Trophoblast cell (in vitro differentiated cells and primary cell): ENCODE results near the gene SNX14.
A peak's percentile ranks its signal among the peaks of the same experiment; 100 is the strongest.

Experiments
- DNase-seq, 2 donors: peaks; one replicate each; pipeline ENCODE4 v3.0.0-alpha.2; 2016
- H2AFZ ChIP-seq: 2 replicates; pipeline ENCODE4 v1.6.1; 2013; ENCODE audit warnings: low read length, moderate library complexity, mild to moderate bottlenecking; ENCODE audit not compliant: insufficient read depth, poor library complexity
- H2AK5ac ChIP-seq: 2 replicates; pipeline ENCODE4 v1.6.1; 2013; ENCODE audit warnings: mild to moderate bottlenecking, low read length
- H2BK120ac ChIP-seq: 2 replicates; pipeline ENCODE4 v1.6.1; 2013; ENCODE audit warnings: low read length, mild to moderate bottlenecking, moderate library complexity; ENCODE audit not compliant: insufficient read depth, poor library complexity
- H2BK12ac ChIP-seq: 2 replicates; pipeline ENCODE4 v1.6.1; 2013; ENCODE audit warnings: mild to moderate bottlenecking, low read length, moderate library complexity
- H2BK5ac ChIP-seq: 2 replicates; pipeline ENCODE4 v1.6.1; 2013; ENCODE audit warnings: low read length, low read depth, moderate library complexity, mild to moderate bottlenecking; ENCODE audit not compliant: poor library complexity
- H3K14ac ChIP-seq: 2 replicates; pipeline ENCODE4 v1.6.1; 2013; ENCODE audit warnings: mild to moderate bottlenecking, low read length
- H3K18ac ChIP-seq: 2 replicates; pipeline ENCODE4 v1.6.1; 2013; ENCODE audit warnings: mild to moderate bottlenecking, low read length
- H3K23ac ChIP-seq: 2 replicates; pipeline ENCODE4 v1.6.1; 2013; ENCODE audit warnings: low read length
- H3K27ac ChIP-seq: 2 replicates; pipeline ENCODE4 v1.5.1; 2013; ENCODE audit warnings: low read depth, mild to moderate bottlenecking, inconsistent platforms, low read length, moderate library complexity
- H3K27me3 ChIP-seq: 2 replicates; pipeline ENCODE4 v1.6.1; 2013; ENCODE audit warnings: inconsistent platforms, mild to moderate bottlenecking, low read length, moderate library complexity; ENCODE audit not compliant: insufficient read depth
- H3K36me3 ChIP-seq, 2 experiments: 1 replicate in 1 of 2; 2 replicates in 1 of 2; pipeline ENCODE4 v1.6.1; 2013; ENCODE audit warnings: low read length in 2 of 2, mild to moderate bottlenecking in 2 of 2, moderate library complexity in 1 of 2; ENCODE audit not compliant: insufficient read depth in 2 of 2, control insufficient read depth in 1 of 2
- H3K4ac ChIP-seq: 2 replicates; pipeline ENCODE4 v1.6.1; 2013; ENCODE audit warnings: low read depth, mild to moderate bottlenecking, low read length, moderate library complexity
- H3K4me1 ChIP-seq, 2 experiments: 1 replicate in 1 of 2; 2 replicates in 1 of 2; pipeline ENCODE4 v1.6.1; 2013; ENCODE audit warnings: low read length in 2 of 2, mild to moderate bottlenecking in 2 of 2, moderate library complexity in 1 of 2; ENCODE audit not compliant: insufficient read depth in 2 of 2, control insufficient read depth in 1 of 2
- H3K4me2 ChIP-seq: 2 replicates; pipeline ENCODE4 v1.6.1; 2013; ENCODE audit warnings: inconsistent platforms, mild to moderate bottlenecking, low read length, moderate library complexity
- H3K4me3 ChIP-seq: 2 replicates; pipeline ENCODE4 v1.5.1; 2013; ENCODE audit warnings: mild to moderate bottlenecking, low read depth, low read length, inconsistent platforms
- H3K79me1 ChIP-seq: one replicate; pipeline ENCODE4 v1.6.1; 2013; ENCODE audit warnings: low read length
- H3K79me2 ChIP-seq: 2 replicates; pipeline ENCODE4 v1.6.1; 2013; ENCODE audit warnings: low read length, mild to moderate bottlenecking; ENCODE audit not compliant: control insufficient read depth, insufficient read depth, poor library complexity
- H3K9ac ChIP-seq: 2 replicates; pipeline ENCODE4 v1.6.1; 2013; ENCODE audit warnings: mild to moderate bottlenecking, low read length
- H3K9me3 ChIP-seq: 2 replicates; pipeline ENCODE4 v1.6.1; 2013; ENCODE audit warnings: low read depth, mild to moderate bottlenecking, control low read depth, inconsistent platforms, low read length; ENCODE audit not compliant: insufficient read depth
- H4K12ac ChIP-seq: 2 replicates; pipeline ENCODE4 v1.6.1; 2013; ENCODE audit warnings: low read depth, mild to moderate bottlenecking, low read length, moderate library complexity
- H4K8ac ChIP-seq: 2 replicates; pipeline ENCODE4 v1.6.1; 2013; ENCODE audit warnings: low read depth, mild to moderate bottlenecking, low read length, moderate library complexity
- H4K91ac ChIP-seq: one replicate; pipeline ENCODE4 v1.6.1; 2013; ENCODE audit warnings: low read depth, mild to moderate bottlenecking, low read length, moderate library complexity
- WGBS: extraction: QIAGEN DNeasy Blood & Tissue Kit; methylation state at CpG from one replicate; pipeline ENCODE4 v1.1.7; 2013; ENCODE audit warnings: missing lambda C conversion rate; ENCODE audit not compliant: insufficient read length, insufficient coverage; ENCODE audit errors: extremely low coverage; 5-methylcytosine and 5-hydroxymethylcytosine counted together

The SNX14 gene

GRCh38 chr6:85483846-85484245 is 109.8 kb downstream of the SNX14 start:
- H4K91ac ChIP-seq = no peak overlapping the region
- H3K9ac ChIP-seq = no peak overlapping the region
- H3K4me2 ChIP-seq = no peak overlapping the region
- H3K4me3 ChIP-seq = no peak overlapping the region
- H4K8ac ChIP-seq = no peak overlapping the region
- DNase-seq = no peak
- no peak overlapping the region for H2AK5ac ChIP-seq
- WGBS = no CpG with 5 or more reads among the region's 4 CpGs
- no peaks in the 10 kb centered on the region for H3K27me3 ChIP-seq
- H3K79me2 ChIP-seq = no peaks in the 10 kb centered on the region
- H4K12ac ChIP-seq = no peak overlapping the region
- no peaks in the 10 kb centered on the region for H3K9me3 ChIP-seq
- no peaks in the 10 kb centered on the region for H3K36me3 ChIP-seq
- peaks cover 0 to 2% of the 10 kb centered on the region in 2 experiments for H3K4me1 ChIP-seq
- H3K23ac ChIP-seq = no peak overlapping the region
- H3K14ac ChIP-seq = no peak overlapping the region
- no peak overlapping the region for H2BK120ac ChIP-seq
- peaks cover 1% of the 10 kb centered on the region for H3K79me1 ChIP-seq
- no peak overlapping the region for H3K27ac ChIP-seq
- no peak overlapping the region for H2BK5ac ChIP-seq
- H3K18ac ChIP-seq = no peak overlapping the region
- H2BK12ac ChIP-seq = no peak overlapping the region
- H2AFZ ChIP-seq = no peak overlapping the region
- no peak overlapping the region for H3K4ac ChIP-seq

- Histone ChIP-seq H3K9me3 (no peaks in the 10 kb centered on the region), H3K36me3 (no peaks in the 10 kb centered on the region), H4K91ac (no peak overlapping the region), H3K4me1 (peaks cover 0 to 2% of the 10 kb centered on the region in 2 experiments), H3K27me3 (no peaks in the 10 kb centered on the region), H3K4me3 (no peak overlapping the region), H3K4ac (no peak overlapping the region), H2AK5ac (no peak overlapping the region), H2BK12ac (no peak overlapping the region), H4K8ac (no peak overlapping the region), H3K23ac (no peak overlapping the region), H3K14ac (no peak overlapping the region), H2AFZ (no peak overlapping the region), H3K18ac (no peak overlapping the region), H2BK5ac (no peak overlapping the region), H3K4me2 (no peak overlapping the region), H3K9ac (no peak overlapping the region), H4K12ac (no peak overlapping the region), H3K79me1 (peaks cover 1% of the 10 kb centered on the region), H3K27ac (no peak overlapping the region), H3K79me2 (no peaks in the 10 kb centered on the region), H2BK120ac (no peak overlapping the region)
- peak; percentile 84 to 97 for DNase-seq
- no CpG with 5 or more reads among the region's 10 CpGs for WGBS
Observed at GRCh38 chr6:85482905-85483700, 110.6 kb downstream of the SNX14 start.

GRCh38 chr6:85482206-85482904 is 111.3 kb downstream of the SNX14 start:
- no peak overlapping the region for H3K27ac ChIP-seq
- no peak for DNase-seq
- H2BK5ac ChIP-seq = no peak overlapping the region
- H3K4me3 ChIP-seq = no peak overlapping the region
- H3K9me3 ChIP-seq = no peaks in the 10 kb centered on the region
- H3K9ac ChIP-seq = no peak overlapping the region
- H3K4me1 ChIP-seq = peaks cover 0 to 2% of the 10 kb centered on the region in 2 experiments
- H2AK5ac ChIP-seq = no peak overlapping the region
- no peaks in the 10 kb centered on the region for H3K79me2 ChIP-seq
- H3K4ac ChIP-seq = no peak overlapping the region
- H2BK12ac ChIP-seq = no peak overlapping the region
- WGBS = no CpG with 5 or more reads among the region's 8 CpGs
- no peak overlapping the region for H3K14ac ChIP-seq
- no peak overlapping the region for H3K4me2 ChIP-seq
- H4K91ac ChIP-seq = no peak overlapping the region
- H3K79me1 ChIP-seq = peaks cover 1% of the 10 kb centered on the region
- H3K36me3 ChIP-seq = no peaks in the 10 kb centered on the region
- no peak overlapping the region for H3K23ac ChIP-seq
- H4K12ac ChIP-seq = no peak overlapping the region
- H4K8ac ChIP-seq = no peak overlapping the region
- H2BK120ac ChIP-seq = no peak overlapping the region
- no peaks in the 10 kb centered on the region for H3K27me3 ChIP-seq
- H3K18ac ChIP-seq = no peak overlapping the region
- H2AFZ ChIP-seq = no peak overlapping the region

GRCh38 chr6:85479208-85479607 is 114.5 kb downstream of the SNX14 start:
- H2AK5ac ChIP-seq = no peak overlapping the region
- no peak overlapping the region for H3K23ac ChIP-seq
- no peak overlapping the region for H2BK12ac ChIP-seq
- H3K27ac ChIP-seq = no peak overlapping the region
- H3K14ac ChIP-seq = no peak overlapping the region
- no peak overlapping the region for H4K8ac ChIP-seq
- H3K79me2 ChIP-seq = no peaks in the 10 kb centered on the region
- no peak overlapping the region for H2AFZ ChIP-seq
- H3K18ac ChIP-seq = no peak overlapping the region
- WGBS = no CpG with 5 or more reads among the region's 1 CpG
- H3K4ac ChIP-seq = no peak overlapping the region
- H3K4me1 ChIP-seq = no peaks in the 10 kb centered on the region
- no peaks in the 10 kb centered on the region for H3K27me3 ChIP-seq
- H4K12ac ChIP-seq = no peak overlapping the region
- H3K9ac ChIP-seq = no peak overlapping the region
- H2BK120ac ChIP-seq = no peak overlapping the region
- H3K36me3 ChIP-seq = no peaks in the 10 kb centered on the region
- H3K79me1 ChIP-seq = no peaks in the 10 kb centered on the region
- H3K9me3 ChIP-seq = peaks cover 4% of the 10 kb centered on the region
- no peak overlapping the region for H3K4me2 ChIP-seq
- H4K91ac ChIP-seq = no peak overlapping the region
- H3K4me3 ChIP-seq = no peak overlapping the region
- DNase-seq = peak; percentile 83 to 95
- no peak overlapping the region for H2BK5ac ChIP-seq
